HG03460 (cell line): ENCODE data around the gene RRP12.
"Not testable (repeated sequence)": the region's sequence is repeated elsewhere in the genome, so short reads cannot be mapped to it uniquely, and the experiment has no call there.

Experiments used
- ATAC-seq: cut with Tn5 transposase; IDR thresholded peaks from one replicate; pipeline ENCODE4 v1.9.1; 2021; ENCODE audit not compliant: unreplicated experiment

The RRP12 gene

GRCh38 chr10:97400665-97401454 is at the start of gene RRP12:
TSS of gene RRP12 (minus strand) at chr10:97401340. CDS start at chr10:97401231, 109 bp downstream.
- peak; percentile 100 for ATAC-seq

GRCh38 chr10:97450828-97451227 is 49.7 kb upstream of the RRP12 start:
- no peak for ATAC-seq

GRCh38 chr10:97445722-97446639 is 44.8 kb upstream of the RRP12 start, which contains the start of the genes EXOSC1 and ZDHHC16:
TSS of gene EXOSC1 (minus strand) at chr10:97446006. CDS start at chr10:97445985, 21 bp downstream.
TSS of gene ZDHHC16 (plus strand) at chr10:97446175. CDS start at chr10:97451676, 5,501 bp downstream.
- ATAC-seq: peak; percentile 97

- peak; percentile 1 for ATAC-seq
These were observed 44.2 kb upstream of the RRP12 start for GRCh38 chr10:97445357-97445721.

- no peak for ATAC-seq
These were observed 43.1 kb upstream of the RRP12 start for GRCh38 chr10:97444212-97444611.

GRCh38 chr10:97442277-97442676 is 41.1 kb upstream of the RRP12 start:
- no peak for ATAC-seq

GRCh38 chr10:97435211-97435610 is 34.1 kb upstream of the RRP12 start:
- no peak for ATAC-seq

GRCh38 chr10:97434557-97434956 is 33.4 kb upstream of the RRP12 start:
- no peak for ATAC-seq

GRCh38 chr10:97434055-97434454 is 32.9 kb upstream of the RRP12 start:
- ATAC-seq: no peak

GRCh38 chr10:97428572-97428981 is 27.4 kb upstream of the RRP12 start:
- no peak for ATAC-seq

GRCh38 chr10:97427571-97428179 is 26.5 kb upstream of the RRP12 start:
- ATAC-seq: no peak

- no peak for ATAC-seq
These were observed 25.8 kb upstream of the RRP12 start for GRCh38 chr10:97426776-97427570.

GRCh38 chr10:97425964-97426775 is 25.0 kb upstream of the RRP12 start, which contains the start of gene PGAM1:
TSS of gene PGAM1 (plus strand) at chr10:97426191. CDS start at chr10:97426308, 117 bp downstream.
- peak; percentile 78 for ATAC-seq

GRCh38 chr10:97423757-97424098 is 22.6 kb upstream of the RRP12 start:
- ATAC-seq: not testable (repeated sequence)

- ATAC-seq: no peak
These were observed 15.4 kb upstream of the RRP12 start for GRCh38 chr10:97416565-97416964.

- ATAC-seq: no peak
These were observed 11.8 kb upstream of the RRP12 start for GRCh38 chr10:97412891-97413304.

- no peak for ATAC-seq
These were observed 10.3 kb upstream of the RRP12 start for GRCh38 chr10:97411406-97411805.

- ATAC-seq: no peak
These were observed 7.4 kb upstream of the RRP12 start for GRCh38 chr10:97408496-97408992.

GRCh38 chr10:97407952-97408248 is 6.8 kb upstream of the RRP12 start:
- ATAC-seq: no peak
